ENCODE results near the gene MYO10. TPM values are rescaled to one million over a fixed set of nuclear protein-coding genes. Genes with fewer than 3 reads are reported as not detected.

The MYO10 gene
- total RNA-seq, 3 donors from 2014 or later, result 0.18 to 0.54 (median 0.40) TPM

DNA sequence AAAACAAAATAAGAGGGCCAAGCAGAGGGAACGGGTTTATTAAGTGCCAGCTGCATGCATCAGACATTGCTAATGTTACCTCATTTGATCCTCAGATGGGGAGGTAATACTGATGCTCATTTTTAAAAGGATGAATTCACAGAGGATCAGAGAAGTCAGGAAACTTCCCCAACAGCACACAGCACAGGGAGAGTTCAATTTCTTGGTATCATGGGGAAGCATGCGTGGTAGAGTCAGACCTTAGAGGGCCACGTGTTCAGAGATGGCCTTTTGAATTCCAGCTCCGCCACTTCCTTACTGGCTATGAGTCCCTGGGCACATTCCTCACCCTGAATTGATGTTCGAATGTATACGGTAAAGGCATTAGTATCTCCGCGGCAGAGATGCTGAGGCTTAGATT, 108.3 kb downstream of the MYO10 start:
- DNase-seq, result no peak
- no peaks in the 10 kb centered on the region for H3K27me3 Mint-ChIP-seq (ENCODE audit: low read depth)
- no peak overlapping the region for H3K4me3 Mint-ChIP-seq
- H3K4me1 Mint-ChIP-seq (ENCODE audit: low read depth), result no peaks in the 10 kb centered on the region
- no peak for ATAC-seq
- no peaks in the 10 kb centered on the region for H3K36me3 Mint-ChIP-seq (ENCODE audit: insufficient read depth)
- H3K9me3 Mint-ChIP-seq, result no peaks in the 10 kb centered on the region

DNA sequence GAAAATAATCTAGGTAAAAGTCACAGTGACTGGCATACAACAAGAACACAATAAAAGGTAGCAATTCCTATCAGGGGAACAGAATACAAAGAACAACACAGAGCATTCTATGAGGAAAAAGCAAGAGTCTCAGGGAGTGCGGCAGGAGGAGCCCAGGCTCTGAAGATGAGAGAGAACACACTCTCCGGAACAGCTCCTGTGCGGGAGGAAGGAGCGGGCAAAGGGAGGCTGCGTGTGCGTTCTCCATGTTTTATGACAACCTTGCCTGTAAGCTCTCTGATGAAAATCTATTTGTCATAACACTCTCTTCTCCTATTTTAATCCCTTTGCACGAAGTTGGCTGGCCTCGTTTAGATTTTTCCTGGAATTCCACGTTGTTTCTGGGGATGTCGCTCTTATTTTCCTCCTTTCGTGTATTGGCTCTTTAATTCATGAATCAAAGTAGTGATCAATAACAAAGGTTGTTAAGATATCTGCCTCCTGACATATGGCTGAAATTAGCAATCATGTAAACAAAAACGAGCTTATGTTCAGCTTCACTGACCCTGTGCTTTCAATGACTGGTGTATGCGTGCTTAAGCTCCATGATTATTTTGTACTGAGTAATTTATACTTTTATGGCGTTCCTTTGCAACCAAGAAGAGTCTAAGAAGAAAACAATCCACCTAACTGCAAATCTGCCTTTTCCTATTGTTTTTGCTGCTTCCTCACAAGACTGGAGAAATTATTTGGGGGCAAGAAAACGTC, 109.5 kb downstream of the MYO10 start:
- Mint-ChIP-seq H3K27me3 (ENCODE audit: low read depth) (no peaks in the 10 kb centered on the region), H3K4me1 (ENCODE audit: low read depth) (no peaks in the 10 kb centered on the region), H3K4me3 (no peak overlapping the region), H3K36me3 (ENCODE audit: insufficient read depth) (no peaks in the 10 kb centered on the region), H3K9me3 (no peaks in the 10 kb centered on the region)
- no peak for ATAC-seq
- DNase-seq, result no peak

DNA sequence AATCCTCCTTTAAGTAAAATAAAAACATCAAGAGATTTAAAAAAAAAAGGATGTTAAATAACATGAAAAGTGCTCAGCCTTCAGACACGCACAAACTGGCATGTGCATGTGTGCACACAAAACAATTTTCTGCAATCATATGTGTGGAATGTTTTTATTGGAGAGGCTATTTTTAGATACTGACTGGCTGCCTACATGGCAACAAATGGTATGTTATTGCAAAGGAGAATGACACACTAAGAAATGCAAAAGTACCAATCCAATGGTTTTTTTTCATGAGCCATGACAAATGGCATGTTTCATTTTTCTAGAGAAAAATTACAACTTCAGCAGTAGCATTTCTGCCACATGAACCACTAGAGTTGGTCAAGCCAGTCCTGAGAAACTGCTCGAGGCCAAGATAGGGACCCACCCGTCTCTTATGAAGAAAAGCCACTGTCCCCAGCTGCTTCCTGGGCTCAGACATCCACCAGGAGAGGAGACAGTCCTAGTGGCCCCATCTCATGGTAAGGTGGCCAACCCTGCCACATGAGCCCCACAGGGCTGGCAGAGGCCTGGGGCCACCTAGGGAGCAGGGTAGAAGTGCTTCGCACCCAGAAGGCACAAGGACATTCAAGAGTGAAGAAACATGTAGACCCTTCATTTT, 116.4 kb downstream of the MYO10 start:
- ATAC-seq, result no peak
- H3K27me3 Mint-ChIP-seq (ENCODE audit: low read depth), result no peaks in the 10 kb centered on the region
- no peaks in the 10 kb centered on the region for H3K36me3 Mint-ChIP-seq (ENCODE audit: insufficient read depth)
- no peaks in the 10 kb centered on the region for H3K4me1 Mint-ChIP-seq (ENCODE audit: low read depth)
- no peak for DNase-seq
- H3K4me3 Mint-ChIP-seq, result no peak overlapping the region
- H3K9me3 Mint-ChIP-seq, result no peaks in the 10 kb centered on the region

DNA sequence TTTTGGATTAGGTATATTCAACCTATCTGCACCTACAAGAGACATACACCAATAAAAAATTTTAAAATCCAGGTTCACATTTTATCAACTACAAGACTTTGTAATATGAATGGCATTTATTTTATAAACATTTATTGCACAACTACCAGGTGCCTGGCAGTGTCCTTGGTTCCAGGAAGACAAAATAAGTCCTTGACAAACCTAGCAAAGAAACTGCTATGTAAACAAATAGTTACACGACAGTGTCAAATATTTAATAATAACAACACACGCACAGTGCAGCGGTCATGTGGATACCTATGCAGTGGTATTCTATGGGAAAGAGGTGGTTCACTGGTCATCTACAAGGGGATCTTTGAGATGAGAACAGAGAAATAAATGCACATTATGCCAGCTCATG, 120.7 kb downstream of the MYO10 start:
- H3K4me1 Mint-ChIP-seq (ENCODE audit: low read depth), result no peaks in the 10 kb centered on the region

DNA sequence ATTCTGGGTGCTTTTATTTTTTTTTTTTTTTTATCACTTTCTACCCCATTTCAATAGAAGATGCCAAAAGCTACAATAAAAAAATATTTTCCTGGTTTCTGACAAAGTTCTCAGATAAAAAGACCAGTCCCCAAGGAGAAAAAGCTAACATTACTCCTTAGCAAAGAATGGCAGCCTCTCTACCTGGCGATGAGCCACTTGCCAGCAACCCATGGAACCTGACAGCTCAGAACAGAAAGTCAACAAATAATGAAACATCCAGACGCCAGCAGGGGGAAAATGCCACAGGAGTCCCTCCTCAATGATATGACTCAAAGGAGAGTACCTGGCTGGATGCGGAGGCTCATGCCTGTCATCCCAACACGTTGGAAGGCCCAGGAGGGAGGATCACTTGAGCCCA, 123.2 kb downstream of the MYO10 start:
- no peaks in the 10 kb centered on the region for H3K9me3 Mint-ChIP-seq
- no peak overlapping the region for H3K4me3 Mint-ChIP-seq
- DNase-seq (no peak), ATAC-seq (no peak)
- H3K36me3 Mint-ChIP-seq (ENCODE audit: insufficient read depth), result no peaks in the 10 kb centered on the region
- H3K27me3 Mint-ChIP-seq (ENCODE audit: low read depth), result no peaks in the 10 kb centered on the region
- no peaks in the 10 kb centered on the region for H3K4me1 Mint-ChIP-seq (ENCODE audit: low read depth)

More for the DNA sequence above, 120.7 kb downstream of the MYO10 start:
- DNase-seq, result no peak
- Mint-ChIP-seq H3K36me3 (ENCODE audit: insufficient read depth) (no peaks in the 10 kb centered on the region), H3K27me3 (ENCODE audit: low read depth) (no peaks in the 10 kb centered on the region), H3K9me3 (no peaks in the 10 kb centered on the region), H3K4me3 (no peak overlapping the region)
- ATAC-seq, result no peak

DNA sequence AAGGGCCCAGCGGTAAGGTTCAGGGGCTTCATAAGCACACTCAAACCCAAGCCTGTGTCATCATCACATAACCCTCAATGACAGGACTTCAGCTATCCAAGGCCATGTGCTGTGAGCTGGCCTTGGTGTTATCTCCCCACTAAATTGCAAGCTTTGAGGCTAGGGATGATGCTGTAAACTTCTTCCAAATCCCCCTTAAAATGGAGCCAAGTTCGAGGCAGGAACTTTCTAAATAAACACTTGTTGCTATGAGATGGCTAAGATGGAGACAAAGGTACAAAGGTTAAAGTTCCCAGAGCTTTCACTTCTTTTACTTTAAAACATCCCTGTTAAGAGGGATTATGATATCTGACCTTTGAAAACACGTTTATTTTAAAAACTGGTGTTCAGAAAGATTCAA, 123.6 kb downstream of the MYO10 start:
- H3K4me1 Mint-ChIP-seq (ENCODE audit: low read depth), result no peaks in the 10 kb centered on the region
- DNase-seq, result no peak
- H3K4me3 Mint-ChIP-seq, result no peak overlapping the region

DNA sequence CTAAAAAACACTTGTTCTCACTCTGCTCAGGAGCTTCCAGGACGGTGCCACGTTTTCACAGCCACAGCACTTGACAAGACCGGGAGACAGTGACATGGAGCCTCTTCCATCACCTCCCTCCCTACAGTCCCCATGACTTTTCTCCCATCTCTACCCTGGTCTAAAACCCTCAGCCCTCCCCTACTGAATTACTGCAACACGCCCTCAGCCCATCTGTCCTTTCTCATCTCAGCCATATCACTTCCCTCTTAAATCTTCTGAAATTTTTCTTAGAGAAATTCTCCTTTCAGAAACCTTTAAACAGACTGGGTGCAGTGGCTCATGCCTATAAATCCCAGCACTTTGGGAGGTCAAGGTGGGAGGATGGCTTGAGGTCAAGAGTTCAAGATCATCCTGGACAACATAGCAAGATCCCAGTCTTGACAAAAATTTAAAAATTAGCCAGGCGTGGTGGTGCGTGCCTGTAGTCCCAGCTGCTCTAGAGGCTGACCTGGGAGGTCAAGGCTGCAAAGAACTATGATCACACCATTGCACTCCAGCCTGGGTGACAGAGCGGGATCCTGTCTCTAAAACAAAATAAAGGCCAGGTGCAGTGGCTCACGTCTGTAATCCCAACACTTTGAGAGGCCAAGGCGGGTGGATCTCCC, 125.8 kb downstream of the MYO10 start:
- H3K9me3 Mint-ChIP-seq, result no peaks in the 10 kb centered on the region
- no peak for ATAC-seq
- no peak overlapping the region for H3K4me3 Mint-ChIP-seq

More for the DNA sequence above, 123.6 kb downstream of the MYO10 start:
- H3K27me3 Mint-ChIP-seq (ENCODE audit: low read depth), result no peaks in the 10 kb centered on the region
- no peaks in the 10 kb centered on the region for H3K36me3 Mint-ChIP-seq (ENCODE audit: insufficient read depth)
- H3K9me3 Mint-ChIP-seq, result no peaks in the 10 kb centered on the region
- no peak for ATAC-seq

DNA sequence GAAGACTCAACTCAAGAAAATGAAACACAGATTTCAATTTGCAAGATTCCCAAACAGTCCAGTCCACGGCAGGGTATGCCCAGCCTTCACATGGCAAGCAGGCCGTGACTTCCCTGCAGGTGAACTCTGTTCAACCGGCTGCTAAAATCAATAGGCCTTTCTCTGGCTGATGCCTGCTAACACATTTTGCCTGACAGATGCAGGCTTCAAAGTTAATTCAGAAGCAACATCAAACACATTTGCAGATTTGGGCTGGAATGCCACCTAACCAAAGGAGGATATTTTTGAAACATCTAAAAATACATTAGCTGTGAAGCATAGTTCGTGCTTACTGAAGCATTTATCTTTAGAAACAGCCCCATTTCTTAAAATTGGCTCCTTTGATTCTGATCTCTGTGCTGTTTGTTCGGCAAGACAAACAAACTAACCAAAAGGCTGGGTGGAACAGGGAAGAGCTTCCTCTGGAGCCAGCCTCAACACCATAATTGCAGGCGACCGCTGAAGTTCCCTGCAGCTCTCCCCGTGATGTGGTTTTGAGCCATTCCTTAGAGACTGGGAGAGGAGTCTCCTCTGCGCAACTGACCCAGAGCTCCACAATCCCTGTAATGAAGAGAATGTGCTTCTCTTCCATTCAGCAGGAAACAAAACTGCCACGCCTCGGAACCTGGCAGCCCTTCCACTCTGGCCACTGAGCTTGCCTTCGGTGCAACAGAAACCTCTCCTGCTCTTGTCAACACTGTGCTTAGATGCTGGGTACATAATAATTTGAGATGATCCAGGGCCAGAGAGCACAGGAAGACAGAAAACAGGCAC, 126.5 kb downstream of the MYO10 start:
- DNase-seq (no peak), ATAC-seq (no peak)
- Mint-ChIP-seq H3K4me1 (ENCODE audit: low read depth) (no peaks in the 10 kb centered on the region), H3K27me3 (ENCODE audit: low read depth) (no peaks in the 10 kb centered on the region), H3K4me3 (no peak overlapping the region), H3K36me3 (ENCODE audit: insufficient read depth) (no peaks in the 10 kb centered on the region), H3K9me3 (no peaks in the 10 kb centered on the region)

More for the DNA sequence above, 125.8 kb downstream of the MYO10 start:
- H3K4me1 Mint-ChIP-seq (ENCODE audit: low read depth), result no peaks in the 10 kb centered on the region
- H3K36me3 Mint-ChIP-seq (ENCODE audit: insufficient read depth), result no peaks in the 10 kb centered on the region
- no peaks in the 10 kb centered on the region for H3K27me3 Mint-ChIP-seq (ENCODE audit: low read depth)
- no peak for DNase-seq

DNA sequence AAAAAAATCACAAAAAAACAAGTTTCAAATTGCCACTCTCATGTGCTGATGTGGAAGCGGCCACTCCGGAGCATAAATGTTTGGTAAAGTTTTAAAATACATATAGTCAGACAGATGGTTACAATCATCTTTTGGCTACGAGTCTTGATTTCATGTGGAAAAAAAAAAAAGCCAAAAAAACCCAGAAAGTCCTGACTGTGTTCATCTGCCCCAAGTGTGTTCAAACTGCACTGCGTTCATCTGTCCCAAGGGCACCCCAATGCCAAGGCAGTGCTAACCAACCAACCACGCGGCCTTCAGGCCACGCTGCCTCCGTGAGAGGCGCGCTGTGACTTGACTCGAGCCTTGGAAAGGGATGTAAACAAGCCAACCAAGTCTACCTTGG, 127.1 kb downstream of the MYO10 start:
- no peaks in the 10 kb centered on the region for H3K27me3 Mint-ChIP-seq (ENCODE audit: low read depth)
- no peak overlapping the region for H3K4me3 Mint-ChIP-seq
- no peak for DNase-seq
- no peaks in the 10 kb centered on the region for H3K36me3 Mint-ChIP-seq (ENCODE audit: insufficient read depth)
- H3K9me3 Mint-ChIP-seq, result no peaks in the 10 kb centered on the region
- no peak for ATAC-seq
- H3K4me1 Mint-ChIP-seq (ENCODE audit: low read depth), result no peaks in the 10 kb centered on the region

DNA sequence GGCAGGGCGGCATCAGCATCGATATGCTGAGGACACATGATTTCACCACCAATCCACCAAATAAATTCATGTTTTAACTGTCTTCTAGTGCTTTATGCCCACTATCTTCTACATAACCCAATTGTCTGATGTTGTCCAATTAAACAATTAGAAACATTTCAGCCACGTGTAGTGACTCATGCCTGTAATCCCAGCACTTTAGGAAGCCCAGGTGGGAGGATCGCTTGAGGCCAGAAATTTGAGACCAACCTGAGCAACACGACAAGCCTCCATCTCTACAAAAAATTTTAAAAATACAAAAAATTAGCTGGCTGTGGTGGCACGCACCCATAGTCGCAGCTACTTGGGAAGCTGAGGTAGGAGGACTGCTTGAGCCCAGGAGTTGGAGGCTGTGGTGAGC, 128.1 kb downstream of the MYO10 start:
- Mint-ChIP-seq H3K36me3 (ENCODE audit: insufficient read depth) (no peaks in the 10 kb centered on the region), H3K4me1 (ENCODE audit: low read depth) (no peaks in the 10 kb centered on the region), H3K27me3 (ENCODE audit: low read depth) (no peaks in the 10 kb centered on the region), H3K4me3 (no peak overlapping the region), H3K9me3 (no peaks in the 10 kb centered on the region)
- ATAC-seq (no peak), DNase-seq (no peak)

DNA sequence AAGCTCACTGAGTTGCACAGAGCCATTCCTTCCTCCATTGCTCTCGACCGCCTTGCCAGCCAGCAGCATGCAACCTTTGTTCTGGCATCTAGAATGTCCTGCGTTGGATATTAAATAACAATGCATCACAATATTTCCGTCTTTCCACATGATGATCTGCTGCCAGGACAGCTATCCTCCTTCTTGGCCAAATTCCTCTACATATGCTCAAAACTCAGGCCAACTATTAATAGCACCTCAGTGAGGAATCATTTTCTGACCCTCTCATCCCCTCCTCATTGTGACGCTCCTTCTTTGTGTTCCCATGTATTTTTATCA, 128.6 kb downstream of the MYO10 start:
- Mint-ChIP-seq H3K9me3 (no peaks in the 10 kb centered on the region), H3K4me1 (ENCODE audit: low read depth) (no peaks in the 10 kb centered on the region), H3K27me3 (ENCODE audit: low read depth) (no peaks in the 10 kb centered on the region), H3K36me3 (ENCODE audit: insufficient read depth) (no peaks in the 10 kb centered on the region), H3K4me3 (no peak overlapping the region)
- no peak for ATAC-seq
- DNase-seq, result no peak

DNA sequence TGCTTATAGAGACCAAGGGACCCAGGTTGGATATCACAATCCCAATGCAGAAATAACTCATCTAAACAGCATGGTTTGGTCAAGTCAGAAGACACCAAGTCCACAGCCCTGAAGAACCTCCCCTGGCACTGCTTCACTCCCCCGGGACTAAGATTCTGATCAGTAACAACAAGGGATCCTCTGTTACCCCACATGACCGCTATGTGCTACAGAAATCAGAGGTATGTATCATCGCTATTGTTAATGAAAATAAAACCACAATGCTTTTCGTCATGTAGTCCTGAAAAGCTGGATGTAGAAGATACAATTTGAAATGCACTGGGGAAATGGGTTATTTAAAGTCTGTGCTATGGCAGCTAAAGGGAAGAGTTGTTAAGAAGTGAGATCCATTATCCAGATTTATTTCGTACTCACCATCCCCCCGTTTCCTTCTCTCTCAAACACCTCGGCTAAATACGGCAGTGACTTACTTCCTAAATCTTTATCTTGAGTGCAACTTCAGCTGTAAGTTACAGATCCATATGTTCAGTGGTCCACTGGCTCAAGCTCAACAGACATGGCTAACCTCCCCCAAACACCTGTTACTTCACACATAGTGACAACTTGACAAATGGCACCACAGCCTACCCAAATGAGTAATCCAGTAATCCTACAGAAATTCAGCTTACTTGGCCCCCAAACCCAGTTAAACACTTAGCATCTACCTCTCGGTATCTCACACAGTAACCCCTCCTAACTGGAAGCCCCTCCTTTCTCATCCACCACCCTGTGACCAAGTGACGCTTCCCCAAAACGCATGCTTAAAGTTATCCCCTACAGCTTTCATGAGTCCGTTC, 129.2 kb downstream of the MYO10 start:
- H3K36me3 Mint-ChIP-seq (ENCODE audit: insufficient read depth), result no peaks in the 10 kb centered on the region
- H3K4me3 Mint-ChIP-seq, result no peak overlapping the region
- H3K9me3 Mint-ChIP-seq, result no peaks in the 10 kb centered on the region

DNA sequence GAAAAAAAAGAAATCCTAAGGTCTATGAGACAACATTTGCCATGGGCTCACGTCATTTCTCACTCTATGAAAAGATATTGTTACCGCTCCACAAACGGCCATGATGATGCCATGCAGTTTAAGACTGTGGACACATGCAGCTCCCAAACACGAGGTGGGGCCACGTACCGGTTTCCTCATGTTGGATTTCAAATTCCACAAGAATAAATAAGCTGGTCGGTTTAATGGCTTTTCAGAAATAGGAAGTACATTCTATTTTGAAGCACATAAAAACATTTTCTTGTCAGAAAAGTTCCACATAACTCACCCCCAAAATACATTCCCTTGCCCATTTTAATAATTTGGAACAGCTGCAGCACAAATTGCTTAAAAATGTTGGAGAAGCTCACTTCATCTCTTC, 130.6 kb downstream of the MYO10 start:
- no peaks in the 10 kb centered on the region for H3K9me3 Mint-ChIP-seq
- H3K36me3 Mint-ChIP-seq (ENCODE audit: insufficient read depth), result no peaks in the 10 kb centered on the region
- peaks cover 2% of the 10 kb centered on the region for H3K27me3 Mint-ChIP-seq (ENCODE audit: low read depth)
- no peak for DNase-seq
- ATAC-seq, result no peak
- no peaks in the 10 kb centered on the region for H3K4me1 Mint-ChIP-seq (ENCODE audit: low read depth)
- no peak overlapping the region for H3K4me3 Mint-ChIP-seq

More for the DNA sequence above, 129.2 kb downstream of the MYO10 start:
- Mint-ChIP-seq H3K27me3 (ENCODE audit: low read depth) (peaks cover under 1% of the 10 kb centered on the region), H3K4me1 (ENCODE audit: low read depth) (no peaks in the 10 kb centered on the region)
- ATAC-seq (peak in 1 of 2 donors; percentile 30), DNase-seq (no peak)

DNA sequence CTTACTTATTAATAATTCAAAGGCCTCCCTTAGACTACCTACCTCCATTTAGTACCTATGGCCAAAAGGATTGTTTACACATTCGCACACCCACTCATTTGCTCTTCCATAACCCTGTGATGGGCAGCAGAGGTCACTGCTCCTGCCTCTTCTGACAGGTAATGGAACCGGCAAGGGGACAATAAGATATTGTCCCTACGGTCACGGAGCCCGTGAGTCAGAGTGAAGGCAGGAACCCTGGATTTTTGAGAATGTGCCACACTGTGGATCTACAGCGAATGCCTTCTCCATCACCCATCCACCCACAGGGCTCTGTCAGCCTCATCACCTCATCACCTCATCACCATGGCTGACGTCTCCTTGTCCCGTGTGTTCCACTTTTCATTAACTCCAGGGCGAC, 132.3 kb downstream of the MYO10 start:
- Mint-ChIP-seq H3K4me1 (ENCODE audit: low read depth) (no peaks in the 10 kb centered on the region), H3K36me3 (ENCODE audit: insufficient read depth) (no peaks in the 10 kb centered on the region), H3K9me3 (no peaks in the 10 kb centered on the region), H3K27me3 (ENCODE audit: low read depth) (peaks cover 2% of the 10 kb centered on the region), H3K4me3 (no peak overlapping the region)
- DNase-seq (no peak), ATAC-seq (no peak)
